Left renal cortex interstitium (tissue), 4 donors: Measurements from ENCODE around the gene CNN2. TPM values are rescaled to one million over a fixed set of nuclear protein-coding genes. Genes with fewer than 3 reads are reported as not detected.
"Not testable (repeated sequence)": the region's sequence is repeated elsewhere in the genome, so short reads cannot be mapped to it uniquely, and the experiment has no call there.

ENCODE experiments used
- DNase-seq, 4 donors: peaks; one replicate each; pipeline ENCODE4 v3.0.0-alpha.2; 2013; ENCODE audit warnings: low read depth in 4 of 4, low spot score in 2 of 4, missing footprints in 1 of 4
- polyA plus RNA-seq, 4 donors: library from polyadenylated mRNA; unstranded; fragments of 120-200 nt; gene quantifications; one replicate each; pipeline ENCODE4 v1.2.1, GENCODE V29; 2013; ENCODE audit not compliant: insufficient read length in 4 of 4

CNN2 gene
- polyA plus RNA-seq, 4 donors, result 163 to 215 (median 186) TPM

DNA sequence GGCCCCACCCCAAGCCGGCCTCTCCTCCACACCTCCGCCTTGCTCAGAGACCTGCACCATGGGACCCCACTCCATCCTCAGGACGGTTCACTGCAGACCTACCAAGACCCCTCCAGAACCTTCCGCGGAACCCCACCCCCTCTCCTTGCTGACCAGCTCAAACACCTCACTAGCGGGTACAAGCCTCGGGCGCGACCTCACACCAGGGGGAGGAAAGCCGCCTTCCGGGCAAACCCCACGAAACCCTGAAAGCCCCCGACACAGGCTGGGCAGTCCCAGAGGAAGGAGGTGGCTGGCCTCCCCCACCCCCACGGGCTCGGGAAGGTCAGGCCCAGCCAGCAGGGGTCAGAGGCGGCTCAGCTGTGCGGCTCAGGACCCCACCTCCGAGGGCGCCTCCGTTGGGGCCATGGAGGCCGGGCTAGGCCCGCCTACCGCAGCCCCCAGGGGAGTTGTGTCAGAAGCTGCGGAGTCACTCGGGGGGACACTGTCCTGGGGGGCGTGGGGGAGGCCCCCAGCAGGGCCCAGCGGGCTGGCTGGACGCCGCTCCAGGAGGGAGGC, 16.3 kb upstream of the CNN2 start:
- DNase-seq, result no peak

DNA sequence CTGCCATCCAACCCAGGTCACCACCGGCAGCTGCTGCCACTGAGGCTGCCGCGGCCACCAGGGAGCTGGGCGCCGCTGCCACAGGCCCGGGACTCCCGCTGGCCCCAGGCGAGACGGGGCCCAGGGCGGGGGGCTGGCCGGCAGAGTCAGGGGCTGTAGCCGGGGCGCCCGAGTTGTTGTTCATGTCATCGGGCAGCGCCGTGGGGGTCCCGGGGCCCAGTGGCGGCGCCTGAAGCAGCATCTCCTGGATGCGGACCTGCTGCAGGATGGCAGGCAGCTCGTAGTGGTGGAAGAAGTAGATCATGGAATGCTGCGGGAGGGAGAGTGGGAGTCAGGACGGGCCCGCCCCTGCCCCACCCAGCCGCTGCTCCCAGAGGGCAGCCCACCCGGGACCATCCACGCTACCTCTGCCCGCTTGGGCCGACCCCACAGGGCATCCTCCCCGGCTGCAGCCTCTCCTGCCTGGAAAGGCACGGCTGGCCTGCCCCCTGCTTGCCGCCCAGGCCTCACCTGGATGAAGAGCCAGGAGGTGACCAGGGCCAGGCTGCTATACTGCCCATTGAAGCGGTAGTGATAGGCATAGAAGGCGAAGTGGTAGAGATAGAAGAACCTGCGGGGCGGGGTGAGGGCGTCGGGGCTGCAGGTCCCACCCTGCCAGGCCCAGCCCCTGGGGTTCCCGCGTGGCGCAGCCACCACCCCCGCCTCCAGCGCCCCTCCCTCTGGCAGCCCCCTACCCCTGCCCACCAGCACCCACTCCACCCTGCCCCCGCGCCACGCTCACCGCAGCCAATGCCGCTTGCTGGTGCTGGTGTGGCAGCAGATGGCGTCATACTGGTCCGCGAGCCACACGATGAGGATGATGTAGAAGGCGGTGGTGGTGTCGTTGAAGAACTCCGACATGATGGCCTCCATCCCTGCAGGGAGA, 15.6 kb upstream of the CNN2 start:
- no peak for DNase-seq

DNA sequence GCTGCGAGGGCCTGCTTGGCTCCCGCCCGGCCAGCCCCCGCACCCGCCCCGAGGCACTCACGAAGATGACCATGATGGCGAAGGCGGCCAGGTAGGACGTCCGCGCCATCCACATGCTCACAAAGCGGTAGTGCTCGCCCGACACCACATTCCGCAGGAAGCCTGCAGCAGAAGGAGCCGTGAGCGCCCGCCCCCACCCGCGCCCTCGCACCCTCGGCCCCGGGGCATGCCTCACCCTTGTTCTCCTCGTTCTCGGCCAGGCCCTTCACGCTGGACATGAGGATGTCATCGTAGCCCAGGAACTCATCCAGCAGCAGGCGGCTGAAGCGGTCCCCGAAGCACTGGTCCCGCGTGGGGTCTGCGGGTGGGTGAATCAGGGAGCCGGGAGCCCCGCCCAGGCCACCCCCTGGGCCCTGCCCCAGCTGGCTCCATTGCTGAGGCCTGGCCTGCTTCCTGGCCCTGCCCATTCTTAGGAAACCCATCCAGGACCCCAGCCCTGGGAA, 14.5 kb upstream of the CNN2 start:
- DNase-seq, result no peak

DNA sequence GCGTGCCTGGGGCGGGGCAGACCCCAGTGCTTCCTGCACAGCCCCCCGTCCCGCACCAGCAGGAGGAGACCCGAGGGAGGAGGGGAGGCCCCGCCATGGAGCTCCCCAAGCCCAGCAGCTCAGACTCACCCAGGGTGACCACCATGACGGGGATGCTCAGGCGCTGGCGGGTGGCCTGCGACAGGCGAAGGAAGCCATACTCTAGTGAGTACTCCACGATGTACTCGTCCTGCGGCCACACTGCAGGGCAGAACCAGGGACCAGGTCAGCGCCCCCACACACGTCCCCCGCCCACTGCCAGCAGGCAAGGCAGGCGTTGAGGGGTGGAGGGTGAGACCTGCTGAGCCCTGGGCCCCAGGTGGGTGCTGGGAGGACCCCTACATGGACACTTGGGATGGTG, 14.1 kb upstream of the CNN2 start:
- no peak for DNase-seq

DNA sequence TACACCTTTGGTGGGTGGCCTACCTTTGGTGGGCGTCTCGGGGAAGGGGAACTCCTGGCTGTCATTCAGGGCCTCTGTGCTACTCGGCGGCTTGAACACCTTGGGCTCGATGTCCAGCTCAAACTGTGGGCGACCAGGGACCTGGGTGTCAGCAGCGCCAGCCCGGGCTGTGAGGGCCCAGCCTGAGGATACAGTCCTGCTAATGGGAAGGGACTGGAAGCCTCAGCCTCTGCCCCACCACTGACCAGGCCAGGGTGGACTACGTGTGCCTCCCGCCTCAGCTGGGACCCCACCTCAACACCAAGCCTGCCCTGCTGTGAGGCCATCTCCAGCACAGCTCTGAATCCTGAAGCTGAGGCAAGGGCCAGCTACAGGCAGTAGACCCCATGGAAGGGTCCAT, 13.2 kb upstream of the CNN2 start:
- no peak for DNase-seq

DNA sequence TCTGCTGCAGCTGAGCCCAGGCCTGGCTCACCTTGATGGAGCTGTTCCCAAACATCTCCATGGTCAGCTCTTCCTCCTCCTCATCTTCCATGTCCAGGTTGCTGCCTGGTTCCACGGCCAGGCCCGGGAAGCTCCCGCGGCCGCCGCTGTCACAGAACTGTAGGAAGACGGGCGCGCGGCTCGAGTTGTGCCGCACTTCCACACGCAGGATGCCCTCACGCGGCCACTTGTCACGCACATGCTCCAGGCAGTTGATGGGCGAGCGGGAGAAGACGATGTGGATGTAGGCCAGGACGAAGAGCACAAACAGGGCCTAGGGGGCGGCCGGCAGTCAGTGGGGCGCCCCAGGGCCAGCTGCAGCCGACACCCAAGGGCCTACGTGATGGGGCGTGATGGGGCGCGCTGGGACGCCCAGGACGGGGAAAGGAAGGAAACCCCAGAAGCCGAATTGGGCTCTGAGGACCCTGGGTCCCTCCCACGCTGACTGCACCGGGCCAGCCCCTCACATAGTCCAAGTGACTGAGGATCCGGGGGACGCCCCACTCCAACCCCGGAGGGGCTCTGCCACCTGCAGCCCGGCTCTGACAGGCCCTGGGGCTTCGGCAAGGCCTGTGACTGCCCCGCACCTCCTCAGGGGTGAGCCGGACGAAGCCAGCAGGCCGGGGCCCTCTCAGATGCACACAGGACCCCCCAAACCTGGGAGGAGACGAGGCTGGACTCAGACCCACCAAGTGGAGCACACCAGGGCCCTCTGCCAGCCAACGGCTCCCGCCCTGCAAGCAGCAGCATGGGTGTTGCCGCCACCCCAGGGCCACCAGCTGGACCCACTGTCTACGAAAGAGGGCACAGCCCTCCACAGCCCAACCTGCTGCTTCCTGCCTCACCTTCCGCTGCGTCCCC, 12.0 kb upstream of the CNN2 start:
- DNase-seq, result no peak

DNA sequence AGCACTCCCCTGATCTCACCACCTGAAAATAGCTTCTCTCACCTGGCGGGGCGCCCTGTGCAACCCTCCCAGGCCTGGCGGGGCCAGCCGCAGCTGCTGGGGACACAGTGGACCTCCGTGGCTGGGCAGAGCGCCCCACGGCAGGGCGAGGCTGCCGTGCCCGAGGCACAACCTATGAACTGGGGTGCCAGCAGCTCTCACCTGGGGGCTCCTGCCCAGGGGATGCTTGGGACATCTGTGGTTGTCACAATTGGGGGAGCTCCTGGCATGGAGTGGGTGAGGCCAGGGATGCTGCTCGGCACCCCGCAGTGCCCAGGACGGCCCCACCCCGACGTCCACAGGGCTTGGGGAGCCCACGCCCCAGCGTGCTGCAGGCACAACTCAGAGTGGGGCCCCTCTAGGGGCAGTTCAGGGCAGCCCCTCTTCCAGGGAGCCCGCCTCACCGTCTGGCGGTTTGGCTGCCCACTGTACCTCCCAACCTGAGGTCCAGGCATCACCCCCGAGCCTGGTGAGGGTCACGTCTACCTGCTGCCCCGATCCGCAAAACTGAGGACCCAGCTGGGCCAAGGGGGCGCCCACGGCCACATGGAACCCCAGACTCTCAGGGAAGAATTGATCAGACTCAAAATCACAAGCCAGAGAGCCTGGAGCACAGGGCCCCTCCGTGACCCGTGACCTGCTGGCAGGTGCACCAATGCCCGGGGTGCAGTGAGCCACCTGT, 11.2 kb upstream of the CNN2 start:
- no peak for DNase-seq

DNA sequence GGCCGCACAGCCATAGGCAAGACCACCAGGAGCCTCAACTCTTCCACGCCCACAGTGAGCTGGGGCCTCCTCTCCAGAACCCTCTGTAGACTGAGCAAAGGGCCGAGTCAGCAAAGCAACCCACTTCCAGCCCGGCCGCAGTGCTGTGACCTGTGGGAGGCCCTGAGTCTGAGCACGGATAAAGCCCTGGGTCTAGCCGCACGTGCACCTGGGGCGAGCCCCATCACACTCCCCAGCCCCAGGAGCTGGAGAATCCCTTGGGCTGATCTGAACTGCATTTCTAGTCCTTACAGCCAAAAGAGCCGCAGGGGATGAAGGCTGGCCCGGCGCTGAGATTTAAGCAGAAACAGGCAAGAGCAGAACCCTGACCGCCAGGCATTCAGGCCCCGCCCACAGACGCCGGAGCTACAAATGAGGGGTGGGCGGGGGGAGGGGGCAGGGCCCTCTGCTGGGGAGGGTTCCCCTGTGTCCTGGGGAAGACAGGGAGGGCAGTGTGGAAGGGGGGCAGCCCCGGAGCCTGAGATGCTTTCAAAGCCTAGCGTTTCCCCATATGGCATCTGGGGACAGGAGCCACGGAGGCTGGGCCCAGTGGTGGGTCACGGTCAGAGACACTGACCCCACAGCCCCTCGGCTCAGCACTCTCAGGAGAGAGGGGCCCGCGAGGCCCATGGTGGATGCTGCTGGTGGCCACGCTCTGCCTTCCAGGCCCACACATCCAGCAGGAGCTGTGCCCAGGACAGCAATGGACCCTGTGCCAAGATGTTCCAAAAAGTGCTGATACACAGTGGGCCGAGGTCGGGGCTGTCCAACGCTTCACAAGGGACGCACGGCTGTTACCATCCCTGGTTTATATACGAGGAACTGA, 10.4 kb upstream of the CNN2 start:
- no peak for DNase-seq

DNA sequence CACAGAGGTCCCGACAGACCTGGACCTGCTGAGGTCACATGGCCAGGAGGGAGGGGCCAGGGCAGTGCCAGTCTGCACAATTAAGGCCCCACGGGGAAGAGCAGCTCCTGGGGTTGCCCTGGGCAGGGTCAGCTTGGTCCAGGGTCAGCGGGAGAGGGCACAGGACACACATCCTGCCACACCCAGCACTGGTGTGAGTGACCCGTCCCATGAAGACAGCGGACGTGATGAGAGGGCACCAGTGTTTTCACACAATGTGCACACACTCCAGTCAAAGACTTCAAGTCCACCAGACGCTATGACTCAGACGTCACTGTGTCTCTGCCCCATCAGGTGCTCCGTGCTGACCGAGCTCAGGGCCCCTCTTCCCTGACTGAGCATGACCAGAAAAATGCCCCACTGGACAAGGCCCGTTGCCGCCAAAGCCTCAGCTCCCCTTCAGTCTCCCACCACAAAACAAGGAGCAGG, 9.7 kb upstream of the CNN2 start:
- DNase-seq, result no peak

DNA sequence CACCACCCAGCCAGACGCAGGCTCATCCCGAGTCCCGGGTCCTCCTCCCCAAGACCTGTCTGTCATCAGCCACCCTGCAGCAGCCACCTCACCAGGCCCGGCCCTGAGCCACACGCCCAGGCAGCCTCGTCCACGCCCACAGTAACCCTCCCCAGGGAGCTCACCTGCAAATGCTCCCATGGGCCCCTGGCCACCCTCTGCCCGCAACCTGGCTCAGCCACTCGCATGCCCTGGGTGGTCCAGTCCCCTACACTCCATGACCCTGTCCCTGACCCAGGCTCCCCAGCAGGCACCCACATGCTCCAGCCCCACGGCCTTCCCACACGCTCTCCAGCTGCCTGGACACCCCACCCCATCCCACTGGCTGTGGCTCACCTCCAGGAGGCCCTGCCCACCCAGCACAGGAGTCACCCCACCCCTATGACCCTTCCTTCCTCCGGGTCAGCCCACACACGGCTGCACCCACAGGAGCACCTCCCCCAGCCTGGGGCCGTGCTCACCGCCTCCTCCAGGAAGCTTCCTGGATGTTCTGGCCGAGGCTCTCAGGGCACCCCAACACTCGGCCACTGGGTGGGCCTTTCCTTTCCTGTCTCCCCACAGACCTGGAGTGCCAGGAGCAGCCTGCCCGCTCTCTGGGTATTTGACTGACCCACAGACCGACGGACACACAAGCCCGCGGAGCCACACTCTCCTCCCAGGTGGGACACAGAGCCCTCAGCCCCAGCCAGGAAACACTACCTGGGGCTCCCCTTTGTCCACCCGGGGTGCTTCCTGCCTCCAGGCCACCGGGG, 9.1 kb upstream of the CNN2 start:
- DNase-seq, result no peak

DNA sequence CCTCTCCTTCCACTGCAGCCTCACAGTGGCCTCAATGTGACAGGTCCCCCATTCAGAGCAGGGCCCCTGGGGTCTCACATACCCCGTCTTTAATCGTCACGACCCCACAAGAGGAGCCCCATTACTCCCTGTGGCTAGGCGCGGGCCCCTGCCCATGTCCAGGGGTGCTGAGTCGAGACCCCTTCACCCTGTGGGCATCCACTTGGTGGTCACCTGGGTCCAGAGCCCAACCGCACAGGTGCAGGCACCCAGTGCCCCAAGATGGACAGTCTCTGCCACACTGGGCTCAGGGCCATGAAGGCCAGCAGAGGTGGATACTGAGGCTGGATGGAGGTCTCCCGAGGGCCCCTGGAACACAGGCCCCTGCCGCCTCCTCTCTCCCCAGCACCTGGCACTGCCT, 8.5 kb upstream of the CNN2 start:
- no peak for DNase-seq

DNA sequence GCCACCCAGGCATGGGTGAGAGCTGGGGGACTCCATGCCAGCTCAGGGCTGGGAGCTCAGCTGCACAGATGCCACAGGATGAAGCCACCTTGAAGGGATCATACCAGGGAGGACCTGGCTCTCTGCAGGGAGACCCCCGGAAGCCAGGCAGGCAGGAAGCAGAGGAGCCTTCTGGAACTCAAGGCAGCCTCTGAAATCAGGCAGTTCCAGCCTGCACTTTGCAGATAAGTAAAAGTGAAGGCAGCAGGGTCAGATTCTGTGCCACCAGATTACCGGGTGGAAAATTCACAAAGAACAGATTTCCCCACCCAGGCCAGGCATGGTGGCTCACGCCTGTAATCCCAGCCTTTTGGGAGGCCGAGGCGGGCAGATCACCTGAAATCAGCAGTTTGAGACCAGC, 8.0 kb upstream of the CNN2 start:
- DNase-seq, result no peak

DNA sequence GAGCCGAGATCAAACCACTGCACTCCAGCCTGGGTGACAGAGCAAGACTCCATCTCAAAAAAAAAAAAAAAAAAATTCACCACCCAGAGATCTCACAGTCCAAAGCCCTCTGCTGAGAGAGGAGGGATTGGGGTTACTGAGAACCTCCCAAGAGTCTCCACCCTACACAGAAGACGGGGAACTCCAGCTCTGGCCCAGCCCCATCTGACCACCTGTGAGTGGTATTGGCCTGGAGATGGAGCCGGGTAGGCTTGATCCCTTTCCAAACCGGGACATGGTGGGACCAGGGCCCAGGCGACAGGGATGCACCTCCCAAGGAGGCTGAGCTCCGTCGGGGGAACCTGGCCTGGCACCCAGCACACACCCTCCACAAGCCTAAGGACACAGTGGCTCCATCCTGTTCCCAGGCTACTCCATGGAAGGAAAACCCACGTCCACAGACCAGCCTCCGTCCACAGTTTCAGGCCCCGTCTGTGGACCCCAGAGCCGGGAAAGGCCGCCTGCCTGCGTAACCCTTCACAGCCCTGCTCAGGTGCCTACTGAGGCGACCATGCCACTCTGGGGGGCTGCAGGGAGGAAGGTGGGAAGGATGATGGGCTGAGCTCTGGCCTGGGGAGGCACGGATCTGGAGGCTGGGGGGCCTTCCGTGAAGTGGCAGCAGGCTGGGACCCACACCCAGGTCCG, 7.3 kb upstream of the CNN2 start:
- no peak for DNase-seq

DNA sequence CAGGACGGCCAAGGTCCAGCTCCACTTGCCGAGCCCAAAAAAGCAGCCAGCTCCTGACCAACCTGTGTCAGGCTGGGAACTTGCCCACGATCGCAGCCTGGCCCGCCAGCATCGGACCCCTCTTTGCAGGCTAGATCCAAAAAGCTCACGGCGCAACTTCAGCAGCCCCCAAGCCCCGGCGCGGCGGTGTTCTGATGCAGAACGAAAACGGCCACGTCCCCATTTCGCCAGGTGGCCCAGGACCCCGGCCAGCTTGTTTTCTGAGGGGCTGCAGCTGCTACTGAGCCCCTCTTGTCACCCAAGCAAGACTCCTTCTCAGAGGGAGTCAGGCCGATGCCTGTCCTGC, 6.8 kb upstream of the CNN2 start:
- DNase-seq, result no peak

DNA sequence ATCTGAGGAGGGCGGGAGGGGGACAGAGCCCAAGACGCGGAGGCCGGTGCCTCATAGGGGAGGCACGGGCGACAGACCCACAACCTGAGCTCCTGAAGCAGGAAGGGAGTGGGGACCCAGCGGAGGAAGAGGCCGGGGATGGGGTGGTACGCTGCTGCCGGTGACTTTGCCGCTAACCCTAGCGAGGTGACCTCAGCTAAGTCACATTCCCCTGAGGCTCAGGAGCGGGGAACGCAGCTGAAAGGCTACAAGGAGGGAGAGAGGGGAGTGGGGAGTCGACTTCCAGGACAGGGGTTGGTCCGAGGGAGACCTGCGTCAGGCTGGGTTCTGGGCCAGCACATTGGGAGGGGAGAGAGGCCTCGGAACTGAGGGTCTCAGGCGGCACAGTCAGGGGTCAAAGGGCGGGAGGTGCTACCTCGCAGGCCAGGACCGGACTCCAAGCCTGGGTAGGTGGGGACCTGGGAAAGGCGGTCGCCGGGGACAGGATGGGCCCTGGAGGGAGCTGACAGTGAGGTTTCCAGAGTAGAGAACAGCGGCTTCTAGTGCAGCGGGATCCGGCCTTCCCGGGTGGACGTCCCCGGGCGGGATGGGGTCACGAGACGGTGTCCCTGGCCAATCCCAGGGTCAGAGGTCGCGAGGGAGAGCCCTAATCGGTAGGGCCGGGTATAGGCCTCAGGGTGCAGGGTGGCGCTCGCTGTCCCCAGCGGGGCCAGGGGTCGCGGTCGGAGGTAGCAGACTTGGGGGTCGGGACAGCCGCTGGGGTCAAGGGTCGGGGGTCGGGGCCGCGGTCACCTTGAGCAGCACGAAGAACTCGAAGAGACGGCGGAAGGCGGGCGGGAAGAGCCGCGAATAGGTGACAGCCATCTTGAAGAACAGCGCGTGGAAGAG, 6.2 kb upstream of the CNN2 start:
- no peak for DNase-seq

DNA sequence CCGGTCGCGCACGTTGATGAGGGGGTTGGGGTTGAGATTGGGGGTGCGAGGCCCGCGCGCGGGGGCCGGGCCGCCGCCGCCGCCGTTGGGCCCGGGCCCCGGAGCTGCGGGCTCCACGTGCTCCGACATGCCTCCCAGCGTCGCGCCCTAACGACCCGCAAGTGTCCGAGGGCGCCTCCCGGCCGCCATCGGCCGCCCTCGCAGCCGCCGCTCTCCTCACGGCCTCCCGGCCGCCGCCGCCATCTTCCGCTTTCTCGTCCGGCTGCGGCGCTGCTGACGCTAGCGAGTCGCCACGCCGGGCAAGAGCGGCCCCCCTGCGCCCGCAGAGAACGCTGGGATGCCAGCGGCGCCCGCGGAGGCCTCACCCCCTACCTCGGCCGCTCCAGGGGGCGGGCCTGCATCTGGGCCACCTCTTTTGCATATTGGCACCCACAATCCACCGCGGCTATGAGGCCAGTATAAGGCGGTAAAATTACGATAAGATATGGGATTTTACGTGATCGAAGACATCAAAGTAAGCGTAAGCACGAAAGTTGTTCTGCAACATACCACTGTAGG, 5.5 kb upstream of the CNN2 start, which contains the start of gene TMEM259:
TMEM259 (minus strand) TSS at position 256 of the 558 bp plus-strand sequence; CDS start at position 129, 127 bp downstream.
- DNase-seq, result peak; percentile 95 to 99 (median 96)

DNA sequence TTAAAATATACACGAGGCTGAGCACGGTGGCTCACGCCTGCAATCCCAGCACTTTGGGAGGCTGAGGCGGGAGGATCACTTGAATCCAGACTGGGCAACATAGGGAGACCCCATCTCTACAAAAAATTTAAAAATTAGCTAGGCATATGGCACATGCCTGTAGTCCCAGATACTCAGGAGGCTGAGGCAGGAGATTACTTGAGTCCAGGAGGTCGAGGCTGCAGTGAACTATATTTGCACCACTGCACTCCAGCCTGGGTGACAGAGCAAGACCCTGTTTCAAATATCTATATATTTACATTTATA, 2.6 kb upstream of the CNN2 start:
- not testable (repeated sequence) for DNase-seq
